Measurements from ENCODE around the gene STKLD1.

Gene STKLD1

DNA sequence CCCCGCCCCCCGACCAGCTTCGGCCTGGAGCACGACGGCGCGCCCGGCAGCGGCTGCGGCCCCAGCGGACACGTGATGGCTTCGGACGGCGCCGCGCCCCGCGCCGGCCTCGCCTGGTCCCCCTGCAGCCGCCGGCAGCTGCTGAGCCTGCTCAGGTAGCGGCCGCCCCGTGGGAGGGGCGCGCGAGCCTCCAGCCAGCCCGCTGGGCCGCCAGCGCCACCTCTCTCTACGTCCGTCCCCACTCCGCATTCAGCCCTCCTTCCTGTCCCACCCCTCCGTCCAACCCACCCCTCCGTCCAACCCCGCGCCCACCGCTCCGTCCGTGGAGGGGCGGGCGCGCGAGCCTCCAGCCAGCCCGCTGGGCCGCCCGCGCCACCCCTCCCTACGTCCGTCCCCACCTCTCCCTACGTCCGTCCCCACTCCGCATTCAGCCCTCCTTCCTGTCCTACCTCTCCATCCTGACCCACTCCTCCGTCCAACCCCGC is 52.5 kb downstream of the STKLD1 start:
- no peak for DNase-seq (ENCODE audit: low spot score)
- Histone ChIP-seq H3K27me3 (ENCODE audit: insufficient read depth, poor library complexity, severe bottlenecking) (no peaks in the 10 kb centered on the region), H3K36me3 (ENCODE audit: low read depth) (no peaks in the 10 kb centered on the region), H3K27ac (ENCODE audit: poor library complexity, severe bottlenecking) (no peak overlapping the region), H3K9me3 (ENCODE audit: severe bottlenecking) (no peaks in the 10 kb centered on the region), H3K4me1 (ENCODE audit: insufficient read depth, poor library complexity, severe bottlenecking) (no peaks in the 10 kb centered on the region), H3K4me3 (ENCODE audit: severe bottlenecking) (peak overlapping the region; percentile 33)
- peak; percentile 76 for ATAC-seq (ENCODE audit: low read depth)
- TF ChIP-seq, protein P1, sequence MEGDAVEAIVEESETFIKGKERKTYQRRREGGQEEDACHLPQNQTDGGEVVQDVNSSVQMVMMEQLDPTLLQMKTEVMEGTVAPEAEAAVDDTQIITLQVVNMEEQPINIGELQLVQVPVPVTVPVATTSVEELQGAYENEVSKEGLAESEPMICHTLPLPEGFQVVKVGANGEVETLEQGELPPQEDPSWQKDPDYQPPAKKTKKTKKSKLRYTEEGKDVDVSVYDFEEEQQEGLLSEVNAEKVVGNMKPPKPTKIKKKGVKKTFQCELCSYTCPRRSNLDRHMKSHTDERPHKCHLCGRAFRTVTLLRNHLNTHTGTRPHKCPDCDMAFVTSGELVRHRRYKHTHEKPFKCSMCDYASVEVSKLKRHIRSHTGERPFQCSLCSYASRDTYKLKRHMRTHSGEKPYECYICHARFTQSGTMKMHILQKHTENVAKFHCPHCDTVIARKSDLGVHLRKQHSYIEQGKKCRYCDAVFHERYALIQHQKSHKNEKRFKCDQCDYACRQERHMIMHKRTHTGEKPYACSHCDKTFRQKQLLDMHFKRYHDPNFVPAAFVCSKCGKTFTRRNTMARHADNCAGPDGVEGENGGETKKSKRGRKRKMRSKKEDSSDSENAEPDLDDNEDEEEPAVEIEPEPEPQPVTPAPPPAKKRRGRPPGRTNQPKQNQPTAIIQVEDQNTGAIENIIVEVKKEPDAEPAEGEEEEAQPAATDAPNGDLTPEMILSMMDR (IDR thresholded peaks at IDR 0.05; ENCODE audit: poor library complexity, severe bottlenecking): no peak

DNA sequence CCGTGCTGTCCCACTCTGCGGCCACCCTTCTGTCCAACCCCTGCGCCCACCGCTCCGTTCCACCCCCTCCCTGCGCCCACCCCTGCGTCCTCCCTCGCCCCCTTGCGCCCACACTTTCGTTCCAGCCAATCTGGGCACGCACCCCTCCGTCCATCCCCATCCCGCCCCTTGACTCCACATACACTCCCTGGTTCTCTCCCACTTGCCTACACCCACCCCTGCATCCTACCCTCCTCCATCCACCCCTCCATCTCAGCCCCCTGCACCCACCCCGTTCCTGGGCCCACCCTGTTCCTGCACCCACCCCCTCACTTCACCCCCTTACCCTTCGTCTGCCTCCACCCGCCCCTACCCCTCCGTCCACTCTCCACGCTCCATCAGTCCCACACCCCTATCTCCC is 53.0 kb downstream of the STKLD1 start:
- Histone ChIP-seq H3K4me1 (ENCODE audit: insufficient read depth, poor library complexity, severe bottlenecking) (no peaks in the 10 kb centered on the region), H3K4me3 (ENCODE audit: severe bottlenecking) (no peak overlapping the region), H3K27ac (ENCODE audit: poor library complexity, severe bottlenecking) (no peak overlapping the region), H3K9me3 (ENCODE audit: severe bottlenecking) (no peaks in the 10 kb centered on the region), H3K27me3 (ENCODE audit: insufficient read depth, poor library complexity, severe bottlenecking) (no peaks in the 10 kb centered on the region), H3K36me3 (ENCODE audit: low read depth) (no peaks in the 10 kb centered on the region)
- TF ChIP-seq, protein P1 (IDR thresholded peaks at IDR 0.05; ENCODE audit: poor library complexity, severe bottlenecking): no peak
- ATAC-seq (ENCODE audit: low read depth) (no peak), DNase-seq (ENCODE audit: low spot score) (no peak)

DNA sequence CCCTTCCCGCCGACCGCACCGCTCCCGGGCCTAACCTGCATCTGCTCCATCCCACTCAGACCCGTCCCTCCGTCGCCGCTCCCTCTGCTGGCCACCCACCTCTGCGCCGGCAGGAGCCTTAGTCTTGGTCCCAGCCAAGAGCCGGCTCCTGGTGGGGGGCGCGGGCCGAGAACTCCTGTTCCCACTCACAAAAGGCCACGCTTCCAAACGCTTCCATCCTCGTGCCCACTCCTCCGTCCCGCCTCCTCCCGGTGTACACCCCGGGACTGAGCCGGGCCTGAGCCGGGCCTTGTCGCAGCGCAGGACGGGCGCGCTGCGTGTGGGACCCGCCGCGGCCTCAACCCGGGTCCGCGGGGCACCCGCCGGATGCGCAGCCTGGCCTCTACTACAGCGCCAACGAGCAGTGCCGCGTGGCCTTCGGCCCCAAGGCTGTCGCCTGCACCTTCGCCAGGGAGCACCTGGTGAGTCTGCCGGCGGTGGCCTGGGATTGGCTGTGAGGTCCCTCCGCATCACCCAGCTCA is 53.5 kb downstream of the STKLD1 start:
- Histone ChIP-seq H3K9me3 (ENCODE audit: severe bottlenecking) (no peaks in the 10 kb centered on the region), H3K27me3 (ENCODE audit: insufficient read depth, poor library complexity, severe bottlenecking) (no peaks in the 10 kb centered on the region), H3K27ac (ENCODE audit: poor library complexity, severe bottlenecking) (no peak overlapping the region), H3K36me3 (ENCODE audit: low read depth) (no peaks in the 10 kb centered on the region), H3K4me3 (ENCODE audit: severe bottlenecking) (no peak overlapping the region), H3K4me1 (ENCODE audit: insufficient read depth, poor library complexity, severe bottlenecking) (no peaks in the 10 kb centered on the region)
- ATAC-seq (ENCODE audit: low read depth): peak; percentile 56
- DNase-seq (ENCODE audit: low spot score): no peak
- TF ChIP-seq, protein P1 (IDR thresholded peaks at IDR 0.05; ENCODE audit: poor library complexity, severe bottlenecking): no peak

DNA sequence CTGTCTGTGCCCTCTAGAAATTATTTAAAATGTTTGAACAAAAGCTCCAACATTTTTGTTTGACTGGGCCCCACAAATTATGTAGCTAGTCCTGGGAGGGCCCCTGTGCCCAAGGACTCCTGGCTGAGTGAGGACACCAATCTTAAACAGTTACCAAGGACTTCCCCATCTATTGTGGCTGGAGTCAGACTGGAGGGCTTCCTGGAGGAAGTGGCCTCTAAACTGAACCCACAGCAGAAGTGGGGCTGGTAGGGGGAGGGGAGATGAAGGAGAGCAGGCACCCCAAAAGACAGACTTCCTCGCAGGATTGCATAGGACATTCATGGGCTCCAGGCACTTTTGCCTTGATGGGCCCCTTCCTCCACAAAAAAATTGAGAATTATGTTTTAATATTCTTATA is 54.1 kb downstream of the STKLD1 start:
- ATAC-seq (ENCODE audit: low read depth): no peak
- Histone ChIP-seq H3K27me3 (ENCODE audit: insufficient read depth, poor library complexity, severe bottlenecking) (no peaks in the 10 kb centered on the region), H3K27ac (ENCODE audit: poor library complexity, severe bottlenecking) (no peak overlapping the region), H3K4me1 (ENCODE audit: insufficient read depth, poor library complexity, severe bottlenecking) (no peaks in the 10 kb centered on the region), H3K9me3 (ENCODE audit: severe bottlenecking) (no peaks in the 10 kb centered on the region), H3K36me3 (ENCODE audit: low read depth) (no peaks in the 10 kb centered on the region), H3K4me3 (ENCODE audit: severe bottlenecking) (no peak overlapping the region)
- TF ChIP-seq, protein P1 (IDR thresholded peaks at IDR 0.05; ENCODE audit: poor library complexity, severe bottlenecking): no peak
- no peak for DNase-seq (ENCODE audit: low spot score)

DNA sequence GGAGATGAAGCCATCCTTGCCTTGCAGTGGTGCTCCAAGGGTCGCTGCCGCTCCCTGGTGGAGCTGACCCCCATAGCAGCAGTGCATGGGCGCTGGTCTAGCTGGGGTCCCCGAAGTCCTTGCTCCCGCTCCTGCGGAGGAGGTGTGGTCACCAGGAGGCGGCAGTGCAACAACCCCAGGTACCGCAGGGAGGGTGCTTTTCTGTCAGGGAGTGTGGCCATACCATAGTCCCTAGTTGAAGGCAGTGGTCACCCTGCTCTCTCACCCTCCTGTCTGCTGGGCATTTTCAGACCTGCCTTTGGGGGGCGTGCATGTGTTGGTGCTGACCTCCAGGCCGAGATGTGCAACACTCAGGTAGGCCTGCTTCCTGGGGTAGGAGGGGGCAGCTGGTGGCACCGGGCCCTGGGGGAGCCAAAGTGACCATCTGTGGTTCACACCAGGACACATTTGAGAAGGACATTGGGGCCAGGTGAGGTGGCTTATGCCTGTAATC is 57.2 kb downstream of the STKLD1 start:
- Histone ChIP-seq H3K9me3 (ENCODE audit: severe bottlenecking) (no peaks in the 10 kb centered on the region), H3K27me3 (ENCODE audit: insufficient read depth, poor library complexity, severe bottlenecking) (no peaks in the 10 kb centered on the region), H3K4me1 (ENCODE audit: insufficient read depth, poor library complexity, severe bottlenecking) (no peaks in the 10 kb centered on the region), H3K27ac (ENCODE audit: poor library complexity, severe bottlenecking) (no peak overlapping the region), H3K36me3 (ENCODE audit: low read depth) (no peaks in the 10 kb centered on the region), H3K4me3 (ENCODE audit: severe bottlenecking) (no peak overlapping the region)
- no peak for DNase-seq (ENCODE audit: low spot score)
- no peak for ATAC-seq (ENCODE audit: low read depth)
- TF ChIP-seq, protein P1 (IDR thresholded peaks at IDR 0.05; ENCODE audit: poor library complexity, severe bottlenecking): no peak

Measured in RWPE2 (cell line).